ENCODE measurements around the gene TNNI2.
"Not testable (repeated sequence)": the region's sequence is repeated elsewhere in the genome, so short reads cannot be mapped to it uniquely, and the experiment has no call there.

The TNNI2 gene

GRCh38 chr11:1881442-1882264 lies 42.9 kb downstream of the TNNI2 start:
- TF ChIP-seq SUZ12 (IDR thresholded peaks at IDR 0.05; ENCODE audit: extremely low read depth, insufficient read depth, insufficient read length) (no peak), YY1 (IDR thresholded peaks at IDR 0.05; ENCODE audit: insufficient read depth, insufficient read length) (no peak), ZNF274 (IDR thresholded peaks at IDR 0.05; ENCODE audit: low read depth, low read length) (no peak)
- Histone ChIP-seq H3K4me3 (ENCODE audit: insufficient read length, low read depth) (no peak overlapping the region), H3K4me1 (ENCODE audit: insufficient read depth, insufficient read length) (peaks cover 12% of the 10 kb centered on the region), H3K9ac (ENCODE audit: insufficient read length, low read depth) (peak overlapping the region; percentile 6), H3K9me3 (ENCODE audit: insufficient read depth, low read length) (no peaks in the 10 kb centered on the region), H3K36me3 (ENCODE audit: insufficient read depth, insufficient read length, low read length) (no peaks in the 10 kb centered on the region), H3K27me3 (ENCODE audit: insufficient read depth, insufficient read length) (no peaks in the 10 kb centered on the region)
- no peak for DNase-seq (ENCODE audit: low read depth, low spot score)

- Histone ChIP-seq H3K27me3 (ENCODE audit: insufficient read depth, insufficient read length) (no peaks in the 10 kb centered on the region), H3K9me3 (ENCODE audit: insufficient read depth, low read length) (no peaks in the 10 kb centered on the region), H3K4me1 (ENCODE audit: insufficient read depth, insufficient read length) (peaks cover 8% of the 10 kb centered on the region), H3K4me3 (ENCODE audit: insufficient read length, low read depth) (no peak overlapping the region), H3K36me3 (ENCODE audit: insufficient read depth, insufficient read length, low read length) (no peaks in the 10 kb centered on the region), H3K9ac (ENCODE audit: insufficient read length, low read depth) (peak overlapping the region; percentile 56)
- TF ChIP-seq YY1 (IDR thresholded peaks at IDR 0.05; ENCODE audit: insufficient read depth, insufficient read length) (no peak), ZNF274 (IDR thresholded peaks at IDR 0.05; ENCODE audit: low read depth, low read length) (no peak), SUZ12 (IDR thresholded peaks at IDR 0.05; ENCODE audit: extremely low read depth, insufficient read depth, insufficient read length) (no peak)
- DNase-seq (ENCODE audit: low read depth, low spot score) = peak; percentile 75
Measured at GRCh38 chr11:1882265-1883238, 43.8 kb downstream of the TNNI2 start.

- DNase-seq (ENCODE audit: low read depth, low spot score) = no peak
- H3K36me3 ChIP-seq (ENCODE audit: insufficient read depth, insufficient read length, low read length) = no peaks in the 10 kb centered on the region
- TF ChIP-seq SUZ12 (IDR thresholded peaks at IDR 0.05; ENCODE audit: extremely low read depth, insufficient read depth, insufficient read length) (no peak), ZNF274 (IDR thresholded peaks at IDR 0.05; ENCODE audit: low read depth, low read length) (no peak), YY1 (IDR thresholded peaks at IDR 0.05; ENCODE audit: insufficient read depth, insufficient read length) (no peak)
- H3K9me3 ChIP-seq (ENCODE audit: insufficient read depth, low read length) = no peaks in the 10 kb centered on the region
- peaks cover 4% of the 10 kb centered on the region for H3K4me1 ChIP-seq (ENCODE audit: insufficient read depth, insufficient read length)
- H3K4me3 ChIP-seq (ENCODE audit: insufficient read length, low read depth) = no peak overlapping the region
- H3K27me3 ChIP-seq (ENCODE audit: insufficient read depth, insufficient read length) = peaks cover 4% of the 10 kb centered on the region
- H3K9ac ChIP-seq (ENCODE audit: insufficient read length, low read depth) = no peak overlapping the region
Measured at GRCh38 chr11:1883346-1884302, 44.8 kb downstream of the TNNI2 start.

GRCh38 chr11:1884303-1884700 lies 45.5 kb downstream of the TNNI2 start:
- Histone ChIP-seq H3K9ac (ENCODE audit: insufficient read length, low read depth) (no peak overlapping the region), H3K27me3 (ENCODE audit: insufficient read depth, insufficient read length) (peaks cover 5% of the 10 kb centered on the region), H3K9me3 (ENCODE audit: insufficient read depth, low read length) (no peaks in the 10 kb centered on the region), H3K36me3 (ENCODE audit: insufficient read depth, insufficient read length, low read length) (no peaks in the 10 kb centered on the region), H3K4me3 (ENCODE audit: insufficient read length, low read depth) (no peak overlapping the region), H3K4me1 (ENCODE audit: insufficient read depth, insufficient read length) (peaks cover 4% of the 10 kb centered on the region)
- no peak for TF ChIP-seq ZNF274 (IDR thresholded peaks at IDR 0.05; ENCODE audit: low read depth, low read length)
- no peak for TF ChIP-seq SUZ12 (IDR thresholded peaks at IDR 0.05; ENCODE audit: extremely low read depth, insufficient read depth, insufficient read length)
- no peak for TF ChIP-seq YY1 (IDR thresholded peaks at IDR 0.05; ENCODE audit: insufficient read depth, insufficient read length)
- DNase-seq (ENCODE audit: low read depth, low spot score) = no peak

GRCh38 chr11:1886551-1886950 lies 47.8 kb downstream of the TNNI2 start:
- H3K4me1 ChIP-seq (ENCODE audit: insufficient read depth, insufficient read length); H3K9ac ChIP-seq (ENCODE audit: insufficient read length, low read depth); H3K27me3 ChIP-seq (ENCODE audit: insufficient read depth, insufficient read length); DNase-seq (ENCODE audit: low read depth, low spot score); H3K36me3 ChIP-seq (ENCODE audit: insufficient read depth, insufficient read length, low read length); H3K9me3 ChIP-seq (ENCODE audit: insufficient read depth, low read length); H3K4me3 ChIP-seq (ENCODE audit: insufficient read length, low read depth): not testable (repeated sequence)

- Histone ChIP-seq H3K9ac (ENCODE audit: insufficient read length, low read depth) (no peak overlapping the region), H3K4me1 (ENCODE audit: insufficient read depth, insufficient read length) (no peaks in the 10 kb centered on the region), H3K36me3 (ENCODE audit: insufficient read depth, insufficient read length, low read length) (no peaks in the 10 kb centered on the region), H3K27me3 (ENCODE audit: insufficient read depth, insufficient read length) (peaks cover 5% of the 10 kb centered on the region), H3K9me3 (ENCODE audit: insufficient read depth, low read length) (no peaks in the 10 kb centered on the region), H3K4me3 (ENCODE audit: insufficient read length, low read depth) (no peak overlapping the region)
- no peak for TF ChIP-seq YY1 (IDR thresholded peaks at IDR 0.05; ENCODE audit: insufficient read depth, insufficient read length)
- TF ChIP-seq ZNF274 (IDR thresholded peaks at IDR 0.05; ENCODE audit: low read depth, low read length) = no peak
- no peak for TF ChIP-seq SUZ12 (IDR thresholded peaks at IDR 0.05; ENCODE audit: extremely low read depth, insufficient read depth, insufficient read length)
- DNase-seq (ENCODE audit: low read depth, low spot score) = no peak
Measured at GRCh38 chr11:1887451-1888346, 48.9 kb downstream of the TNNI2 start.
